ENCODE measurements around the gene IL6.
"Not testable (repeated sequence)": the region's sequence is repeated elsewhere in the genome, so short reads cannot be mapped to it uniquely, and the experiment has no call there.

Gene IL6

GRCh38 chr7:22697322-22697859, 29.6 kb upstream of the IL6 start:
- no peak for TF ChIP-seq ZNF274 (IDR thresholded peaks at IDR 0.05; ENCODE audit: low read depth, low read length)
- no peak overlapping the region for H3K4me3 ChIP-seq (ENCODE audit: low read length)

- no peak for TF ChIP-seq ZNF274 (IDR thresholded peaks at IDR 0.05; ENCODE audit: low read depth, low read length)
- H3K4me3 ChIP-seq (ENCODE audit: low read length), result peak overlapping the region; percentile 19; the same call in 1 of the 2 replicates
Measured at GRCh38 chr7:22697876-22698606, 29.0 kb upstream of the IL6 start.

- no peak for TF ChIP-seq ZNF274 (IDR thresholded peaks at IDR 0.05; ENCODE audit: low read depth, low read length)
- no peak overlapping the region for H3K4me3 ChIP-seq (ENCODE audit: low read length)
Measured at GRCh38 chr7:22698767-22699166, 28.2 kb upstream of the IL6 start.

- no peak for TF ChIP-seq ZNF274 (IDR thresholded peaks at IDR 0.05; ENCODE audit: low read depth, low read length)
- no peak overlapping the region for H3K4me3 ChIP-seq (ENCODE audit: low read length)
Measured at GRCh38 chr7:22700559-22701002, 26.4 kb upstream of the IL6 start.

GRCh38 chr7:22702516-22702915, 24.5 kb upstream of the IL6 start:
- TF ChIP-seq ZNF274 (IDR thresholded peaks at IDR 0.05; ENCODE audit: low read depth, low read length), result no peak

GRCh38 chr7:22703107-22703855, 23.7 kb upstream of the IL6 start:
- not testable (repeated sequence) for H3K4me3 ChIP-seq (ENCODE audit: low read length)

More at GRCh38 chr7:22702516-22702915, 24.5 kb upstream of the IL6 start:
- no peak overlapping the region for H3K4me3 ChIP-seq (ENCODE audit: low read length)

- not testable (repeated sequence) for H3K4me3 ChIP-seq (ENCODE audit: low read length)
Measured at GRCh38 chr7:22703978-22704610, 22.9 kb upstream of the IL6 start.

GRCh38 chr7:22704722-22705121, 22.3 kb upstream of the IL6 start:
- H3K4me3 ChIP-seq (ENCODE audit: low read length), result not testable (repeated sequence)

- H3K4me3 ChIP-seq (ENCODE audit: low read length), result not testable (repeated sequence)
Measured at GRCh38 chr7:22705874-22706273, 21.1 kb upstream of the IL6 start.

- not testable (repeated sequence) for H3K4me3 ChIP-seq (ENCODE audit: low read length)
Measured at GRCh38 chr7:22707026-22707691, 19.8 kb upstream of the IL6 start.

- not testable (repeated sequence) for H3K4me3 ChIP-seq (ENCODE audit: low read length)
Measured at GRCh38 chr7:22708214-22708613, 18.8 kb upstream of the IL6 start.

- H3K4me3 ChIP-seq (ENCODE audit: low read length), result not testable (repeated sequence)
Measured at GRCh38 chr7:22708677-22709061, 18.3 kb upstream of the IL6 start.

- H3K4me3 ChIP-seq (ENCODE audit: low read length), result not testable (repeated sequence)
Measured at GRCh38 chr7:22709062-22709829, 17.8 kb upstream of the IL6 start.

GRCh38 chr7:22709857-22710256, 17.1 kb upstream of the IL6 start:
- no peak overlapping the region for H3K4me3 ChIP-seq (ENCODE audit: low read length)

More at GRCh38 chr7:22709857-22710256, 17.1 kb upstream of the IL6 start:
- no peak for TF ChIP-seq ZNF274 (IDR thresholded peaks at IDR 0.05; ENCODE audit: low read depth, low read length)
